Smooth muscle cell (in vitro differentiated cells): ENCODE data around the gene WDR43. TPM values are rescaled to one million over a fixed set of nuclear protein-coding genes. Genes with fewer than 3 reads are reported as not detected.

ENCODE experiments used
- DNase-seq: peaks from one replicate; lab custom pipeline; 2025; ENCODE audit not compliant: unreplicated experiment; lab: John Stamatoyannopoulos, UW
- H2AFZ ChIP-seq: fragments of 200-600 bp; sonication (generic); 2 replicates; pipeline ENCODE4 v1.6.0; 2016; ENCODE audit warnings: antibody characterized with exemption, low read depth, mild to moderate bottlenecking
- H3F3A ChIP-seq: fragments of 200-600 bp; sonication (generic); 2 replicates; pipeline ENCODE4 v1.6.0; 2017; ENCODE audit warnings: antibody characterized with exemption, low read depth
- H3K27ac ChIP-seq: fragments of 200-600 bp; sonication (generic); 2 replicates; pipeline ENCODE4 v1.5.1; 2016; ENCODE audit warnings: low read depth, mild to moderate bottlenecking
- H3K27me3 ChIP-seq: fragments of 200-600 bp; sonication (generic); 2 replicates; pipeline ENCODE4 v1.6.1; 2016; ENCODE audit warnings: low read depth, mild to moderate bottlenecking
- H3K36me3 ChIP-seq: fragments of 200-600 bp; sonication (generic); 2 replicates; pipeline ENCODE4 v1.5.1; 2016; ENCODE audit warnings: low read depth
- H3K4me1 ChIP-seq: fragments of 200-600 bp; sonication (generic); 2 replicates; pipeline ENCODE4 v1.5.1; 2016; ENCODE audit warnings: low read depth
- H3K4me2 ChIP-seq: fragments of 200-600 bp; sonication (generic); 2 replicates; pipeline ENCODE4 v1.6.0; 2016; ENCODE audit warnings: mild to moderate bottlenecking
- H3K4me3 ChIP-seq: fragments of 200-600 bp; sonication (generic); 2 replicates; pipeline ENCODE4 v1.5.1; 2016; ENCODE audit warnings: mild to moderate bottlenecking
- H3K79me2 ChIP-seq: fragments of 200-600 bp; sonication (generic); 2 replicates; pipeline ENCODE4 v1.6.0; 2016; ENCODE audit warnings: low read depth, mild to moderate bottlenecking
- H3K9ac ChIP-seq: fragments of 200-600 bp; sonication (generic); 2 replicates; pipeline ENCODE4 v1.6.0; 2016; ENCODE audit warnings: low read depth
- H3K9me3 ChIP-seq: fragments of 200-600 bp; sonication (generic); replicated peaks from 2 replicates; pipeline ENCODE4 v1.5.1; 2016; ENCODE audit warnings: low read depth
- H4K20me1 ChIP-seq: fragments of 200-600 bp; sonication (generic); 2 replicates; pipeline ENCODE4 v1.6.0; 2016; ENCODE audit warnings: low read depth
- CTCF ChIP-seq: fragments of 200-600 bp; sonication (generic); IDR thresholded peaks from 2 replicates; pipeline ENCODE4 v1.5.1; 2017; ENCODE audit warnings: borderline replicate concordance, mild to moderate bottlenecking, antibody characterized with exemption; ENCODE audit not compliant: insufficient read depth, poor library complexity, severe bottlenecking
- WGBS: methylation state at CpG from one replicate; pipeline ENCODE4 v1.1.7; 2016; ENCODE audit warnings: low lambda C conversion rate; 5-methylcytosine and 5-hydroxymethylcytosine counted together
- polyA plus RNA-seq: library from polyadenylated mRNA; unstranded; fragments of >200 nt; fragmentation: Nextera tagmentation; extraction: Ambion mirVana; gene quantifications from 2 replicates; pipeline ENCODE4 v1.2.1, GENCODE V29; 2016
- total RNA-seq: library from RNA; depleted of rRNA; stranded (reverse); fragments of >200 nt; gene quantifications from 2 replicates; pipeline ENCODE4 v1.2.3, GENCODE V29; 2014

The WDR43 gene
- total and polyA plus RNA-seq, 2 experiments from 2014 or later, result 12.5 to 37.8 TPM

DNA sequence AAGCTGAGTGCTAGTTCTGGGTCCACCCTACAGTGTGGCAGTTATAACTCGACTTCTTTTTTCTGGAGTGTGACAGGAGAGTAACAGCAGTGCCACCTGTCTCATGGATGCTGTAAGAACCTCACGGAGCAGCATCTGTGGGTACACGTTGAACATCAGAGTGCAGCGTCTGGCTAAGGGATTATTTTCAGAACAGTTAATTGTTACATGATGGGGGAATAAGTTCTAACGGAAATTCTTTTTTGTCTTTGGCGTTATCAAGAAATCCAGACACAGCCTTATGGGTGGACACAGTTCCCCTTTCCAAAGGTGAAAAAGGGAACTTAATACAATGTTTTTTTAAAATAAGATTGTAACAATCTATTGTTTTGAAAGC is 58.4 kb downstream of the WDR43 start:
- Histone ChIP-seq H3K27me3 (no peaks in the 10 kb centered on the region), H2AFZ (no peak overlapping the region), H3K27ac (no peak overlapping the region), H3K9ac (no peak overlapping the region), H3F3A (no peaks in the 10 kb centered on the region), H3K79me2 (no peaks in the 10 kb centered on the region), H3K4me3 (no peak overlapping the region), H3K4me2 (no peak overlapping the region), H4K20me1 (no peaks in the 10 kb centered on the region), H3K36me3 (peaks cover 10% of the 10 kb centered on the region), H3K4me1 (peaks cover 17% of the 10 kb centered on the region), H3K9me3 (no peaks in the 10 kb centered on the region)
- WGBS, result 73% methylated on average over 6 of the region's 6 CpGs
- no peak for TF ChIP-seq CTCF
- DNase-seq, result no peak

- 68% methylated on average over 5 of the region's 5 CpGs for WGBS
- DNase-seq, result no peak
- H3K36me3 ChIP-seq, result no peaks in the 10 kb centered on the region
- H2AFZ ChIP-seq, result no peak overlapping the region
- H3K4me3 ChIP-seq, result no peak overlapping the region
- H4K20me1 ChIP-seq, result no peaks in the 10 kb centered on the region
- no peaks in the 10 kb centered on the region for H3F3A ChIP-seq
- no peak for TF ChIP-seq CTCF
- H3K9me3 ChIP-seq, result no peaks in the 10 kb centered on the region
- peaks cover 17% of the 10 kb centered on the region for H3K4me1 ChIP-seq
- H3K27me3 ChIP-seq, result no peaks in the 10 kb centered on the region
- H3K4me2 ChIP-seq, result no peak overlapping the region
- no peak overlapping the region for H3K27ac ChIP-seq
- H3K9ac ChIP-seq, result no peak overlapping the region
- no peaks in the 10 kb centered on the region for H3K79me2 ChIP-seq
Measured at GRCh38 chr2:28955467-28955866, 61.0 kb downstream of the WDR43 start.

DNA sequence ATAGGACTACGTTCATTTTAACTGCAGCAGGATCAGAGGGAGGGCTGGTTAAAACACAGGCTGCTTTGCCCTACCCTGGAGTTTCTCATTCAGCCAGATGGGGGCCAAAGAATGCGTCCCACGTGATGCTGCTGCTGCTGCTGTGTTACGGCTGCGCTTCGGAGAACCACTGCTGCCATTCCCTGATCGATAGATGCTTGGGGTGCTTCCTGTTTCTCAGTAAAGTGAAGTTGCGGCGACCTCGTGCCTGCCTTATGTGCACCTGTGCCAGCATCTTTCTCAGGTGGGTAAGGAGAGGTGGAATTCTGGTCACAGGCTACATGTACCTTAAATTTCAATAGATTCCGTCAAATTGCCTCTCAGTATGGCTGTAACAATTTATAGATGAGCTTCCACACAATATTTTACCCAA is 62.0 kb downstream of the WDR43 start:
- Histone ChIP-seq H3K4me2 (peak overlapping the region; percentile 78), H3K4me3 (no peak overlapping the region), H3K27ac (no peak overlapping the region), H3K4me1 (peaks cover 15% of the 10 kb centered on the region), H3K79me2 (no peaks in the 10 kb centered on the region), H2AFZ (no peak overlapping the region), H3F3A (no peaks in the 10 kb centered on the region), H3K27me3 (no peaks in the 10 kb centered on the region), H3K36me3 (no peaks in the 10 kb centered on the region), H4K20me1 (no peaks in the 10 kb centered on the region), H3K9me3 (no peaks in the 10 kb centered on the region), H3K9ac (no peak overlapping the region)
- no peak for DNase-seq
- peak; percentile 32 for TF ChIP-seq CTCF
- 26% methylated on average over 11 of the region's 11 CpGs for WGBS

DNA sequence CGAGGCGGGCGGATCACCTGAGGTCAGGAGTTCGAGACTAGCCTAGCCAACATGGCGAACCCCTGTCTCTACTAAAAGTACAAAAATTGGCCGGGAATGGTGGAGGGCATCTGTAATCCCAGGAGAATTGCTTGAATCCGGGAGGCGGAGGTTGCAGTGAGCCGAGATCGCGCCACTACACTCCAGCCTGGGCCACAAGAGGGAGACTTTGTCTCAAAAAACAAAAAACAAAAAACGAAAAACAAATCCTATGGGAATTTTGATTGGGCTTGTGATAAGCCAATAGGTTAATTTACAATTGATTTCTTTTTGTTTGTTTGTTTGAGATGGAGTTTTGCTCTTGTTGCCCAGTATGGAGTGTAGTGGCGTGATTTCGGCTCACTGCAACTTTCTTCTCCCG is 62.4 kb downstream of the WDR43 start:
- H3K4me3 ChIP-seq, result no peak overlapping the region
- peak; percentile 38 for TF ChIP-seq CTCF
- H3K9ac ChIP-seq, result no peak overlapping the region
- H4K20me1 ChIP-seq, result no peaks in the 10 kb centered on the region
- H3K79me2 ChIP-seq, result no peaks in the 10 kb centered on the region
- H3K4me1 ChIP-seq, result peaks cover 11% of the 10 kb centered on the region
- H3K9me3 ChIP-seq, result no peaks in the 10 kb centered on the region
- no peaks in the 10 kb centered on the region for H3K36me3 ChIP-seq
- no peak overlapping the region for H2AFZ ChIP-seq
- WGBS, result 64% methylated on average over 15 of the region's 15 CpGs
- no peak for DNase-seq
- H3F3A ChIP-seq, result no peaks in the 10 kb centered on the region
- peak overlapping the region; percentile 78 for H3K4me2 ChIP-seq
- H3K27me3 ChIP-seq, result no peaks in the 10 kb centered on the region
- H3K27ac ChIP-seq, result no peak overlapping the region
